GM13976 (cell line): ENCODE data around the gene PRRX2.

Source experiments
- DNase-seq: peaks from one replicate; pipeline ENCODE4 v3.0.0; 2012; ENCODE audit warnings: low spot score
- CTCF ChIP-seq: IDR thresholded peaks from 2 replicates; pipeline ENCODE4 v1.5.1; 2012; ENCODE audit warnings: borderline replicate concordance, mild to moderate bottlenecking; ENCODE audit not compliant: insufficient read depth; ENCODE audit errors: extremely low read depth, missing control alignments, control extremely low read depth
- in situ Hi-C: fragments of 300-500 bp; cut with MboI; formaldehyde crosslinking; loops from one replicate; pipeline ENCODE4 v1.12.0; 2022; ENCODE audit warnings: low sequenced_read_pairs, mixed read lengths, inconsistent platforms; ENCODE audit not compliant: unreplicated experiment

The PRRX2 gene

DNA sequence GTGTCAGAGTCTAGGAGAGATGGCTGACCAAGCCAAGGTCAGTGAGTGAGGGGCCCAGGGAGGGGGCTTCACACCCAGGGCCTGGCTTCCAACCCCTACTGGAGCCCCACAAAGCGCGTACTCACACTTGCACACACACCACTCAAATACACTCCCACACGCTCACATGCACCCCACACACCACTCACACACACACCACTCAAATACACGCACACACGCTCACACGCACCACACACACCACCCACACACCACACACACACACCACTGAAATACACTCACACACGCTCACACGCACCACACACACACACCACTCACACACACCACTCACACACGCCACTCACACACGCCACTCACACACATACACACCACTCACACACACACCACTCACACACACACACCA is 17.8 kb upstream of the PRRX2 start:
- DNase-seq, result no peak
- TF ChIP-seq CTCF, result no peak
- in situ Hi-C loops, result loop anchor here (10.0 kb wide), 1 partner anchor 137 kb away; no protein-coding TSS in a partner anchor

GRCh38 chr9:129648092-129648763 is 17.2 kb upstream of the PRRX2 start:
- in situ Hi-C loops, result loop anchor here (10.0 kb wide), 1 partner anchor 137 kb away; no protein-coding TSS in a partner anchor

GRCh38 chr9:129648764-129649115 is 16.7 kb upstream of the PRRX2 start:
- in situ Hi-C loops, result loop anchor here (10.0 kb wide), 1 partner anchor 136 kb away; no protein-coding TSS in a partner anchor
- no peak for TF ChIP-seq CTCF
- no peak for DNase-seq

More at GRCh38 chr9:129648092-129648763, 17.2 kb upstream of the PRRX2 start:
- no peak for DNase-seq
- no peak for TF ChIP-seq CTCF

GRCh38 chr9:129649726-129650679 is 15.4 kb upstream of the PRRX2 start:
- in situ Hi-C loops, result loop anchor here (10.0 kb wide), 1 partner anchor 135 kb away; no protein-coding TSS in a partner anchor
- DNase-seq, result no peak

DNA sequence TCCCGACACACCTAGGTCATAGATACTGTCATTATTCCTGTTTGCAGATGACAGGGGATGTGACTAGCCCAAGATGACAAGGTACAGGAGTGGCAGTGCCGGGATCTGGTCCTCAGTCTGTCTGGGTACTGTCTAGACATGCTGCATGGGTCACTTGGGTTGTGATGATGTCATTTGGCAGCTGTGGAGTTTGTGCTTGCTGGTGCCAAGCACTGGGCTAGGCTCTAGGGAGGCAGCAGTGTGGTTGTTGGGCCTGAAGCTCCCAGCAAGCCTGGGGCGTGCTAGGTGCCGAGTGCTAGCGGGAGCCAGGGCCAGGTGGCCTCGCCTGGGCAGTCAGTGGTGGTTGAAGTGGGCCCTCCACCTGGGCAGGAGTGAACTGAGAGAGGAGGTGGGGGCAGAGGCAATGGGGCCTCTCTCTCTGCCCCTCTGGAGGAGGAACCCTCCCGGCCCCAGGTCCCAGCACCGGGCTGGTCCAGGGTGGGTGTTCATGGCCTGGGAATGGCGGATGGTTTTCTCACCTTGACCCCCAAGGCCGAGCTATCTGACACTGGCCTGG is 14.7 kb upstream of the PRRX2 start:
- no peak for TF ChIP-seq CTCF
- DNase-seq, result no peak
- in situ Hi-C loops, result no loop called here

More at GRCh38 chr9:129649726-129650679, 15.4 kb upstream of the PRRX2 start:
- no peak for TF ChIP-seq CTCF

GRCh38 chr9:129653823-129654553 is 11.5 kb upstream of the PRRX2 start:
- in situ Hi-C loops, result no loop called here
- TF ChIP-seq CTCF, result no peak
- no peak for DNase-seq
